ENCODE measurements around the gene PDIK1L.

DNA sequence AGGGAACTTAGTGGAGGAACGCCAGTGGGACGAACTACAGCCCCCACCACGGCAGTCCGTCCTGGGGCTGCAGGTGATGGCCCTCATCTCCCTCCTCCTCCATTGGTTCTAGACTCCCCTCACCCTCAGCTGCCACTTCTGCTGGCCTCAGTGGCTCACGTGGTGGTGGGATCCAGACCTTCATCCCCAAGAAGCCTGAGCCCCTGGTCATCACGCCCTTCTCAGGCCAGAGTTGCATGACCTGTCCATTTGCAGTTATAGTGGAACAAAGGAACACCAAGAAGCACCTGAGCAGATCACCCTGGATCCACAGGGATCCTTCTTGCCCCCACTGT lies 34.3 kb downstream of the PDIK1L start:
- no peak for TF ChIP-seq POLR2A (IDR thresholded peaks at IDR 0.05)
- TF ChIP-seq, protein P1, sequence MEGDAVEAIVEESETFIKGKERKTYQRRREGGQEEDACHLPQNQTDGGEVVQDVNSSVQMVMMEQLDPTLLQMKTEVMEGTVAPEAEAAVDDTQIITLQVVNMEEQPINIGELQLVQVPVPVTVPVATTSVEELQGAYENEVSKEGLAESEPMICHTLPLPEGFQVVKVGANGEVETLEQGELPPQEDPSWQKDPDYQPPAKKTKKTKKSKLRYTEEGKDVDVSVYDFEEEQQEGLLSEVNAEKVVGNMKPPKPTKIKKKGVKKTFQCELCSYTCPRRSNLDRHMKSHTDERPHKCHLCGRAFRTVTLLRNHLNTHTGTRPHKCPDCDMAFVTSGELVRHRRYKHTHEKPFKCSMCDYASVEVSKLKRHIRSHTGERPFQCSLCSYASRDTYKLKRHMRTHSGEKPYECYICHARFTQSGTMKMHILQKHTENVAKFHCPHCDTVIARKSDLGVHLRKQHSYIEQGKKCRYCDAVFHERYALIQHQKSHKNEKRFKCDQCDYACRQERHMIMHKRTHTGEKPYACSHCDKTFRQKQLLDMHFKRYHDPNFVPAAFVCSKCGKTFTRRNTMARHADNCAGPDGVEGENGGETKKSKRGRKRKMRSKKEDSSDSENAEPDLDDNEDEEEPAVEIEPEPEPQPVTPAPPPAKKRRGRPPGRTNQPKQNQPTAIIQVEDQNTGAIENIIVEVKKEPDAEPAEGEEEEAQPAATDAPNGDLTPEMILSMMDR (IDR thresholded peaks at IDR 0.05): no peak
